ENCODE data around the gene CENPU. TPM values are rescaled to one million over a fixed set of nuclear protein-coding genes. Genes with fewer than 3 reads are reported as not detected.
"Not testable (repeated sequence)": the region's sequence is repeated elsewhere in the genome, so short reads cannot be mapped to it uniquely, and the experiment has no call there.

Gene CENPU
- polyA plus RNA-seq (ENCODE audit: insufficient read length in 10 of 10), result 10 to 100 TPM; 13.9 to 34.7 (median 24.3) TPM
- long read RNA-seq, donor 1, partial matches to known transcripts, result 0 of 2 reads
- long read RNA-seq, donor 1, other reads (novel, unspliced or antisense), result 0 of 2 reads
- long read RNA-seq, donor 2, transcript CENPU-201 (13 exons, 1,998 nt), result major isoform, 5 of 7 reads
- long read RNA-seq, donor 2, partial matches to known transcripts, result 0 of 7 reads
- long read RNA-seq, donor 2, other reads (novel, unspliced or antisense), result 0 of 7 reads
- long read RNA-seq, donor 3, result 0 reads
- long read RNA-seq, donor 4, partial matches to known transcripts, result 0 of 2 reads
- long read RNA-seq, donor 4, other reads (novel, unspliced or antisense), result 0 of 2 reads
- long read RNA-seq, donor 5, partial matches to known transcripts, result 0 of 4 reads
- long read RNA-seq, donor 5, other reads (novel, unspliced or antisense), result 0 of 4 reads
- long read RNA-seq, donor 6, transcript CENPU-201 (13 exons, 1,998 nt), result major isoform, 6 of 8 reads
- long read RNA-seq, donor 6, partial matches to known transcripts, result 0 of 8 reads
- long read RNA-seq, donor 6, other reads (novel, unspliced or antisense), result 0 of 8 reads
- long read RNA-seq, donor 7, partial matches to known transcripts, result 0 of 4 reads
- long read RNA-seq, donor 7, other reads (novel, unspliced or antisense), result 0 of 4 reads
- long read RNA-seq, donor 8, partial matches to known transcripts, result 0 of 4 reads
- long read RNA-seq, donor 8, other reads (novel, unspliced or antisense), result 0 of 4 reads
- long read RNA-seq, donor 9, partial matches to known transcripts, result 0 of 2 reads
- long read RNA-seq, donor 9, other reads (novel, unspliced or antisense), result 0 of 2 reads

GRCh38 chr4:184733654-184734524 is at the start of gene CENPU:
TSS of gene CENPU (minus strand) at chr4:184734096. CDS start at chr4:184734062, 34 bp downstream.
- DNase-seq, result peak; percentile 98 to 99 (median 99)

- DNase-seq, result peak in 1 of 3 donors; percentile 24
Measured at GRCh38 chr4:184782731-184783373, 49.0 kb upstream of the CENPU start.

GRCh38 chr4:184779160-184779559 is 45.3 kb upstream of the CENPU start:
- not testable (repeated sequence) for DNase-seq

- DNase-seq, result no peak
Measured at GRCh38 chr4:184778325-184778724, 44.4 kb upstream of the CENPU start.

- no peak for DNase-seq
Measured at GRCh38 chr4:184776821-184777220, 42.9 kb upstream of the CENPU start.

- DNase-seq, result no peak
Measured at GRCh38 chr4:184775854-184776555, 42.1 kb upstream of the CENPU start.

GRCh38 chr4:184774152-184774551 is 40.3 kb upstream of the CENPU start:
- DNase-seq, result no peak

GRCh38 chr4:184771416-184771815 is 37.5 kb upstream of the CENPU start:
- DNase-seq, result no peak

GRCh38 chr4:184769141-184769765 is 35.4 kb upstream of the CENPU start:
- no peak for DNase-seq

GRCh38 chr4:184768296-184768695 is 34.4 kb upstream of the CENPU start:
- DNase-seq, result no peak

GRCh38 chr4:184766446-184766845 is 32.5 kb upstream of the CENPU start:
- no peak for DNase-seq

- DNase-seq, result no peak
Measured at GRCh38 chr4:184765473-184766340, 31.8 kb upstream of the CENPU start.

- no peak for DNase-seq
Measured at GRCh38 chr4:184764601-184765000, 30.7 kb upstream of the CENPU start.

- peak; percentile 76 to 95 (median 87) for DNase-seq
Measured at GRCh38 chr4:184763150-184763780, 29.4 kb upstream of the CENPU start.

- peak in 1 of 3 donors; percentile 29 for DNase-seq
Measured at GRCh38 chr4:184762100-184762499, 28.2 kb upstream of the CENPU start.

GRCh38 chr4:184760681-184761080 is 26.8 kb upstream of the CENPU start:
- peak in 1 of 3 donors; percentile 42 for DNase-seq

- peak in 1 of 3 donors; percentile 65 for DNase-seq
Measured at GRCh38 chr4:184757810-184758209, 23.9 kb upstream of the CENPU start.

- DNase-seq, result peak in 1 of 3 donors; percentile 71
Measured at GRCh38 chr4:184756399-184756798, 22.5 kb upstream of the CENPU start.

All from muscle of back (tissue), 13 donors.